PC-3 (cell line): ENCODE data around the gene TMEM117. TPM values are rescaled to one million over a fixed set of nuclear protein-coding genes. Genes with fewer than 3 reads are reported as not detected.

Experiments used
- ATAC-seq: fragments of 200-7000 bp; cut with Tn5 transposase; 2 replicates; pipeline ENCODE4 v1.9.1; 2020; ENCODE audit warnings: mild to moderate bottlenecking, moderate library complexity
- BruUV-seq: library from RNA; stranded (reverse); fragments of 400-500 nt; replicated peaks from 2 replicates; lab custom pipeline; 2021; lab: Mats Ljungman, UMichigan
- CTCF ChIA-PET: fragments of 300-600 bp; sonication (Branson Sonifier 250); formaldehyde crosslinking; loops from one replicate; lab custom pipeline; 2022; ENCODE audit warnings: antibody characterized with exemption; lab: Charles Lee
- POLR2A ChIA-PET: fragments of 300-600 bp; sonication (Branson Sonifier 250); formaldehyde crosslinking; loops from one replicate; lab custom pipeline; 2022; ENCODE audit warnings: antibody characterized with exemption; ENCODE audit not compliant: unreplicated experiment; lab: Charles Lee
- DNase-seq: peaks from one replicate; pipeline ENCODE4 v3.0.0-alpha.2; 2015
- H2AFZ ChIP-seq: fragments of 300-600 bp; sonication (generic); 2 replicates; pipeline ENCODE4 v1.6.0; 2016; ENCODE audit warnings: antibody characterized with exemption, low read length
- H3F3A ChIP-seq: fragments of 300-600 bp; sonication (generic); one replicate; pipeline ENCODE4 v1.6.0; 2017; ENCODE audit warnings: antibody characterized with exemption, low read length, control low read depth, mild to moderate bottlenecking; ENCODE audit not compliant: unreplicated experiment
- H3K27ac ChIP-seq: fragments of 300-600 bp; sonication (generic); 2 replicates; pipeline ENCODE4 v1.5.1; 2016; ENCODE audit warnings: mild to moderate bottlenecking, low read length
- H3K27me3 ChIP-seq: fragments of 300-600 bp; sonication (generic); 2 replicates; pipeline ENCODE4 v1.6.1; 2016; ENCODE audit warnings: low read length, mixed read lengths
- H3K36me3 ChIP-seq: fragments of 300-600 bp; sonication (generic); 2 replicates; pipeline ENCODE4 v1.6.1; 2016; ENCODE audit warnings: low read depth, mixed run types, low read length, mixed read lengths
- H3K4me1 ChIP-seq: fragments of 300-600 bp; sonication (generic); 2 replicates; pipeline ENCODE4 v1.5.1; 2016; ENCODE audit warnings: low read length; ENCODE audit not compliant: insufficient read depth
- H3K4me2 ChIP-seq: fragments of 300-600 bp; sonication (generic); 2 replicates; pipeline ENCODE4 v1.6.0; 2016; ENCODE audit warnings: low read length
- H3K4me3 ChIP-seq: fragments of 300-600 bp; sonication (generic); 2 replicates; pipeline ENCODE4 v1.5.1; 2016; ENCODE audit warnings: mild to moderate bottlenecking, low read length, mixed read lengths
- H3K79me2 ChIP-seq: fragments of 300-600 bp; sonication (generic); 2 replicates; pipeline ENCODE4 v1.6.1; 2017; ENCODE audit warnings: low read length, mixed read lengths
- H3K9ac ChIP-seq: fragments of 300-600 bp; sonication (generic); 2 replicates; pipeline ENCODE4 v1.6.0; 2016; ENCODE audit warnings: mild to moderate bottlenecking, low read length
- H3K9me2 ChIP-seq: fragments of 300-600 bp; sonication (generic); replicated peaks from 2 replicates; pipeline ENCODE4 v1.6.1; 2016; ENCODE audit warnings: mixed run types, low read length, mixed read lengths
- H3K9me3 ChIP-seq: fragments of 300-600 bp; sonication (generic); 2 replicates; pipeline ENCODE4 v1.6.1; 2016; ENCODE audit warnings: low read length, mixed read lengths
- H4K20me1 ChIP-seq: fragments of 300-600 bp; sonication (generic); 2 replicates; pipeline ENCODE4 v1.6.1; 2016; ENCODE audit warnings: low read length, mixed read lengths
- EZH2 ChIP-seq: fragments of 300-600 bp; sonication (generic); IDR thresholded peaks from one replicate; pipeline ENCODE4 v1.6.1; 2017; ENCODE audit warnings: antibody characterized with exemption, mild to moderate bottlenecking, low read length; ENCODE audit not compliant: unreplicated experiment
- EZH2phosphoT487 ChIP-seq: fragments of 300-600 bp; sonication (generic); IDR thresholded peaks from 2 replicates; pipeline ENCODE4 v1.6.1; 2018; ENCODE audit warnings: mild to moderate bottlenecking, antibody characterized with exemption, low read length, borderline replicate concordance
- intact Hi-C: fragments of 100-400 bp; cut with micrococcal nuclease; formaldehyde crosslinking; loops from 2 replicates; pipeline ENCODE4 v1.9.0; 2023
- total RNA-seq: library from RNA; depleted of rRNA; stranded (reverse); fragments of >200 nt; gene quantifications from 2 replicates; pipeline ENCODE4 v1.2.3, GENCODE V29; 2014
- TF ChIP-seq, protein P1 (sequence below): fragments of 300-600 bp; sonication (generic); conservative IDR thresholded peaks from 2 replicates; pipeline ENCODE4 v1.5.1; 2017; ENCODE audit warnings: antibody characterized with exemption, low read depth, mild to moderate bottlenecking, low read length

The TMEM117 gene
- total RNA-seq, 1 experiment from 2014 or later: 9.0 TPM

DNA sequence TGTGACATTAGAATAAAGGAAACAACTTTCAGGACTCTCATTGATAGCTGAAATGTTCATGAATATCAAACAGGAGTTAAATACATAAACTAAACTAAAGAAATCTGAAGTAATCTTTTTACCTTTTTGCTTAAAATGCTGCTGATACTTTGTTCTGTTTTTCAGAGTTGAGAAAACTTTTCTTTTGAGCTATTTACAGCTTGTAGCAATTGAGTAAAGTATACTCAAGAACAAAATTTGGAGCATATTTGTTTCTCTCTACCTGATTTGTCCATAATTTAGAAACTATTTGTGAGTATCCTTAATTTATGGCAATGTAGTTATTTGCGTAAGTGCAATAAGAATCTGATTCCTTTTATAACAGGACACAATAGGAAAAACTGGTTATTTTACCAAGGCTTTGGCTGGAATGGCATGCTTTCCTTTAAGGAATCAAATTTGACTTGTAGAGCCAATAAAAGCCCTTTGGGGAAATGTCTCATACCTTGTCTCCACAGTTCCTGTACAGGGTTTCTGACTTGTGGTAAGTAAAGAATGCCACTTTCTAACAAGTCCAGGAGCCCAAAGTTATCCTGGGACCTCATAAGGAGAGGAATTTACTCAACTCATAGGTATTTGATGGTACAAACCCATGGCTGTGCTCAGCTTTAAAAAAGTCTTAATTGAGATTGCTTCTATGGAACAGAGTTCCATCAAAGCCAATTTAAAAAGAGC, 195.7 kb downstream of the TMEM117 start:
- Histone ChIP-seq H3F3A (no peaks in the 10 kb centered on the region), H3K4me2 (no peak overlapping the region), H3K9me2 (no peaks in the 10 kb centered on the region), H3K36me3 (no peaks in the 10 kb centered on the region), H3K9ac (no peak overlapping the region), H4K20me1 (no peaks in the 10 kb centered on the region), H3K4me1 (no peaks in the 10 kb centered on the region), H3K27me3 (no peaks in the 10 kb centered on the region), H3K27ac (no peak overlapping the region), H3K9me3 (no peaks in the 10 kb centered on the region), H2AFZ (no peak overlapping the region), H3K4me3 (no peak overlapping the region), H3K79me2 (no peaks in the 10 kb centered on the region)
- ATAC-seq (no peak), DNase-seq (peak; percentile 49)
- ChIA-PET CTCF (interaction anchor here (0.7 kb wide), 1 partner anchor 198 kb away, joined by 4 read pairs; no protein-coding TSS in a partner anchor), POLR2A (no interaction called here)
- intact Hi-C loops: no loop called here
- TF ChIP-seq EZH2phosphoT487 (no peak), EZH2 (no peak)
- TF ChIP-seq, protein P1, sequence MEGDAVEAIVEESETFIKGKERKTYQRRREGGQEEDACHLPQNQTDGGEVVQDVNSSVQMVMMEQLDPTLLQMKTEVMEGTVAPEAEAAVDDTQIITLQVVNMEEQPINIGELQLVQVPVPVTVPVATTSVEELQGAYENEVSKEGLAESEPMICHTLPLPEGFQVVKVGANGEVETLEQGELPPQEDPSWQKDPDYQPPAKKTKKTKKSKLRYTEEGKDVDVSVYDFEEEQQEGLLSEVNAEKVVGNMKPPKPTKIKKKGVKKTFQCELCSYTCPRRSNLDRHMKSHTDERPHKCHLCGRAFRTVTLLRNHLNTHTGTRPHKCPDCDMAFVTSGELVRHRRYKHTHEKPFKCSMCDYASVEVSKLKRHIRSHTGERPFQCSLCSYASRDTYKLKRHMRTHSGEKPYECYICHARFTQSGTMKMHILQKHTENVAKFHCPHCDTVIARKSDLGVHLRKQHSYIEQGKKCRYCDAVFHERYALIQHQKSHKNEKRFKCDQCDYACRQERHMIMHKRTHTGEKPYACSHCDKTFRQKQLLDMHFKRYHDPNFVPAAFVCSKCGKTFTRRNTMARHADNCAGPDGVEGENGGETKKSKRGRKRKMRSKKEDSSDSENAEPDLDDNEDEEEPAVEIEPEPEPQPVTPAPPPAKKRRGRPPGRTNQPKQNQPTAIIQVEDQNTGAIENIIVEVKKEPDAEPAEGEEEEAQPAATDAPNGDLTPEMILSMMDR: no peak
- no TSS peak for BruUV-seq

DNA sequence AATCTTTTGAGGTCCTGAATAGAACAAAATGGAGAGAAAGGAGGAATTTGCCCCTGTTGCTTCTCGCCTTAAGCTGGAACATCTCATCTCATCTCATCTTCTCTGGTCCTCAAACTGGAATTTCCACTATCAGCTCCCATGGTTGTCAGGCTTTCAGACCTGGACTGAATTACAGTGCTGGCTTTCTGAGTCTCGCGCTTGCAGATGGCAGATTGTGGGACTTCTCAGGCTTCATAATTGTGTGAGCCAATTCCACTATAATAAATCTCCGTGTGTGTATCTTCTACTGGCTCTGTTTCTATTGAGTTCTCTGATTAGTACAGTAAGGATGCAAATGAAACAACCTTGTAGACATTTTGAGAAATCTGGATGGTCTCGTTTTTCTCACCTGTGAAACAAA, 199.0 kb downstream of the TMEM117 start:
- Histone ChIP-seq H3K36me3 (no peaks in the 10 kb centered on the region), H3K4me2 (no peak overlapping the region), H3K9me2 (no peaks in the 10 kb centered on the region), H3K79me2 (no peaks in the 10 kb centered on the region), H3K27ac (no peak overlapping the region), H3K4me3 (no peak overlapping the region), H3K4me1 (no peaks in the 10 kb centered on the region), H2AFZ (no peak overlapping the region), H3K9ac (no peak overlapping the region), H3F3A (no peaks in the 10 kb centered on the region), H3K9me3 (no peaks in the 10 kb centered on the region), H3K27me3 (no peaks in the 10 kb centered on the region), H4K20me1 (no peaks in the 10 kb centered on the region)
- POLR2A ChIA-PET: no interaction called here
- DNase-seq: no peak
- no peak for TF ChIP-seq EZH2
- TF ChIP-seq, protein P1: no peak
- no peak for TF ChIP-seq EZH2phosphoT487
- intact Hi-C loops: no loop called here
- ATAC-seq: no peak
- CTCF ChIA-PET: no interaction called here
- no TSS peak for BruUV-seq

DNA sequence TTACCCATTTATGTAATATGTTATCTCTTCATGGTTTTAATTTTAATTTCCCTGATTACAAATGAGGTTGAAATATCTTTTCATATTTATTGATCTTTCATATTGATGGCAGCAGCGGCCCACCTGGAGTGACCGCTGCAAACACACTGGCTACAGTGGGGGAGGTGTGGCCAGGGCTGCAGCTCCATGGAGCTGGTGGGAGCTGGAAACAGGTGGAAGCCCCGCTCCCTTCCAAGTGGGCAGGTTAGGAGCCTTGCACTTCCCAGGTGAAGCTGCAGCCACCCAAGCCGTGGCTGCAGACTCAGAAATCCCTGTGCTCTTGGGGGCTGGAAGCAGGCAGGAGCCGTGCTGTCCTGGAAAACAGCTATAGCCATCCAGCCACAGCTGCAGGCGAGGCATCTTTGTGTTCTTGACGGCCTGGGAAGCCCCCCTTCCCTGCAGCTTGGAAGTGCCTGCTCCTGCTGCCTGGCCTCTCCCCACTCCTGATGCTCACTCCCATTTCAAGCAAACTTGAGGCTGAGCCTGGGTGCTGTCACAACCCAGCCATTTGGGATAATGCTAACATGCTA, 201.1 kb downstream of the TMEM117 start:
- Histone ChIP-seq H2AFZ (no peak overlapping the region), H3K27me3 (no peaks in the 10 kb centered on the region), H4K20me1 (no peaks in the 10 kb centered on the region), H3K9ac (no peak overlapping the region), H3K36me3 (no peaks in the 10 kb centered on the region), H3K9me3 (no peaks in the 10 kb centered on the region), H3K79me2 (no peaks in the 10 kb centered on the region), H3K27ac (no peak overlapping the region), H3K4me3 (no peak overlapping the region), H3K4me1 (no peaks in the 10 kb centered on the region), H3K9me2 (no peaks in the 10 kb centered on the region), H3K4me2 (no peak overlapping the region), H3F3A (no peaks in the 10 kb centered on the region)
- ChIA-PET CTCF (no interaction called here), POLR2A (no interaction called here)
- no peak for DNase-seq
- no peak for ATAC-seq
- TF ChIP-seq EZH2 (no peak), EZH2phosphoT487 (no peak)
- TF ChIP-seq, protein P1: no peak
- BruUV-seq: no TSS peak
- intact Hi-C loops: no loop called here
